ENCODE data around the gene TFAP2E.

The TFAP2E gene

DNA sequence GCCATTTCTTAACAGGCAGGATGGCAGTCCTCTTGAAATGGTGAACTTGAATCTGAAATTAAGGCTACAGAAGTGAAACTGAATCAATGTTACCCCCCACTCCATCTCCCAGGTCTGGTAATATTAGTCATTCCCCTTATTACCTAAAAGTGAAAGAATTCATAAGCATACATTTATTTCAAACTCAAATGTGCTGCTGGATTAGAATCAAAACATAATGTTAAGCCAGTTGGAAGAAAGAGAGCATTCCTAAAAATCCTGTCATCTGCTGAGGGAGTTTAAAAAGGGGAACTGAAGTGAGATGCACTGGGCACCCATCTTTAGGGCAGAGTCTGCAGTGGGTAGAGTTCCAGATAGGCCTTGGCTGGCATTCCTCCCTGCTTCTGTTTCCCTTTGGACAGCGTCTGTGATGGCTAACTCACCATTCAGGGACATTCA lies 33.3 kb upstream of the TFAP2E start:
- peaks cover 24% of the 10 kb centered on the region for H3K4me1 ChIP-seq (ENCODE audit: control insufficient read depth, insufficient read depth, low read length)
- H3K27me3 ChIP-seq (ENCODE audit: control insufficient read depth, insufficient read depth, low read length), result no peaks in the 10 kb centered on the region
- peak overlapping the region; percentile 38 for H3K4me2 ChIP-seq (ENCODE audit: low read length)
- H3K4me3 ChIP-seq (ENCODE audit: low read length), result no peak overlapping the region
- H3K9me3 ChIP-seq (replicated peaks; ENCODE audit: low read length), result no peaks in the 10 kb centered on the region
- H3K36me3 ChIP-seq (ENCODE audit: insufficient read depth, low read length), result peaks cover 3% of the 10 kb centered on the region
- no peak overlapping the region for H3K9ac ChIP-seq (ENCODE audit: low read depth, low read length)

DNA sequence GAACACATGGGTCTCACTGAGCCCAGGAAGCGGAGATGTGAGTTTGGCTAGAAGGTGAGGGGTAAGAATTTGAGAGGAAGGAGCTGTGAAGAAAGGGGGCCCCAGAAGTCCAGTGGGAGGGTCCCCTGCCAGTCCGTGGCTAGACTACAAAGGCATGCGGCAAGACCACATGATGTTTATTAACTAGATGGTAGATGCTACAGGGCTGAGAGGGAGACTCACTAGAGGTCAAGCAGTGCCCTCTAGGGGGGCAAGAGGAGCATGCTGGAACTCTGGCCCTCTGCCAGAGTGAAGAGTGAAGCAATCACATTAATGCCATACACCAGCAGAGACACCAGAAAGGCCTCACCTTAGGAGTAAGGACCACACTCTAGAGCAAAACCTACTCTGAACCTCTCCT lies 28.1 kb upstream of the TFAP2E start:
- Histone ChIP-seq H3K36me3 (ENCODE audit: insufficient read depth, low read length) (peaks cover 5% of the 10 kb centered on the region), H3K4me3 (ENCODE audit: low read length) (no peak overlapping the region), H3K9me3 (replicated peaks; ENCODE audit: low read length) (no peaks in the 10 kb centered on the region), H3K9ac (ENCODE audit: low read depth, low read length) (no peak overlapping the region), H3K4me2 (ENCODE audit: low read length) (no peak overlapping the region), H3K4me1 (ENCODE audit: control insufficient read depth, insufficient read depth, low read length) (peaks cover 9% of the 10 kb centered on the region), H3K27me3 (ENCODE audit: control insufficient read depth, insufficient read depth, low read length) (no peaks in the 10 kb centered on the region)

DNA sequence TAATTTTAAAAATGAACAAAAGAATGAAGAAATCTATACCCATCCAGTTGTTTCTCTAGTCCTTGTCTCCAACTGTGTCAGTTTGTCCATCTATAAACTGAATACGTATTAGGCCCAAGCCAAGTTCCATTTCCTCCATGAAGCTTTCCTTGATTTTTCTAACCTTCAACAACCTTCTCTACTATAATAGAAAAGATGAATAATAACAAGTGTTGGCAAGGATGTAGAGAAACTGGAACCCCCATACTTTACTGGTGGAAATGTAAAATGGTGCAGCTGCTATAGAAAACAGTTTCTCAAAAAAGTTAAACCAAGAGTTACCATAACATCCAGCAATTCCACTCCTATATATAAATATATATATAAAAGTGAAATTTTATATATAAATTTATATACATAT lies 26.5 kb upstream of the TFAP2E start:
- Histone ChIP-seq H3K27me3 (ENCODE audit: control insufficient read depth, insufficient read depth, low read length) (no peaks in the 10 kb centered on the region), H3K4me1 (ENCODE audit: control insufficient read depth, insufficient read depth, low read length) (no peaks in the 10 kb centered on the region), H3K4me3 (ENCODE audit: low read length) (no peak overlapping the region), H3K36me3 (ENCODE audit: insufficient read depth, low read length) (peaks cover 5% of the 10 kb centered on the region), H3K4me2 (ENCODE audit: low read length) (no peak overlapping the region), H3K9ac (ENCODE audit: low read depth, low read length) (no peak overlapping the region), H3K9me3 (replicated peaks; ENCODE audit: low read length) (no peaks in the 10 kb centered on the region)

DNA sequence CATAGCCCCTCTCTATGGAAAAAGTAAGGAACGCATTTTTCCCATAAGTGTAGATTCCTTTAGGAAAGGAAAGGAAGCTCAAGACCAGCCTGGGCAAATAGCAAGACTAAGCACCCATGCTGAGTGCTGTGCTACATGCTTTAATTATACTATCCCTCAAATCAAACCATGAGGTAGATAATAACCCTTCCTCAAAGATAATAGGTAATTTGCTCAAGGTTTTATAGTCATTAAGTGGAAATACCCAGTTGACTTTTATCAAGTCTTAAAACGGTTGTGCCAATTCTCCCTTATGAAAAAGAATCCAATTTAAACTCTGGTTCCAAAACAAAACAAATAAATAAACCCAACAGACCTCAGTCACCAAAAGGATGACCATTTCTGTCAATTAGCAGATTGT lies 19.3 kb upstream of the TFAP2E start:
- peaks cover 20% of the 10 kb centered on the region for H3K36me3 ChIP-seq (ENCODE audit: insufficient read depth, low read length)
- no peaks in the 10 kb centered on the region for H3K9me3 ChIP-seq (replicated peaks; ENCODE audit: low read length)
- H3K4me1 ChIP-seq (ENCODE audit: control insufficient read depth, insufficient read depth, low read length), result peaks cover 26% of the 10 kb centered on the region
- H3K9ac ChIP-seq (ENCODE audit: low read depth, low read length), result no peak overlapping the region
- no peaks in the 10 kb centered on the region for H3K27me3 ChIP-seq (ENCODE audit: control insufficient read depth, insufficient read depth, low read length)
- no peak overlapping the region for H3K4me2 ChIP-seq (ENCODE audit: low read length)
- no peak overlapping the region for H3K4me3 ChIP-seq (ENCODE audit: low read length)

DNA sequence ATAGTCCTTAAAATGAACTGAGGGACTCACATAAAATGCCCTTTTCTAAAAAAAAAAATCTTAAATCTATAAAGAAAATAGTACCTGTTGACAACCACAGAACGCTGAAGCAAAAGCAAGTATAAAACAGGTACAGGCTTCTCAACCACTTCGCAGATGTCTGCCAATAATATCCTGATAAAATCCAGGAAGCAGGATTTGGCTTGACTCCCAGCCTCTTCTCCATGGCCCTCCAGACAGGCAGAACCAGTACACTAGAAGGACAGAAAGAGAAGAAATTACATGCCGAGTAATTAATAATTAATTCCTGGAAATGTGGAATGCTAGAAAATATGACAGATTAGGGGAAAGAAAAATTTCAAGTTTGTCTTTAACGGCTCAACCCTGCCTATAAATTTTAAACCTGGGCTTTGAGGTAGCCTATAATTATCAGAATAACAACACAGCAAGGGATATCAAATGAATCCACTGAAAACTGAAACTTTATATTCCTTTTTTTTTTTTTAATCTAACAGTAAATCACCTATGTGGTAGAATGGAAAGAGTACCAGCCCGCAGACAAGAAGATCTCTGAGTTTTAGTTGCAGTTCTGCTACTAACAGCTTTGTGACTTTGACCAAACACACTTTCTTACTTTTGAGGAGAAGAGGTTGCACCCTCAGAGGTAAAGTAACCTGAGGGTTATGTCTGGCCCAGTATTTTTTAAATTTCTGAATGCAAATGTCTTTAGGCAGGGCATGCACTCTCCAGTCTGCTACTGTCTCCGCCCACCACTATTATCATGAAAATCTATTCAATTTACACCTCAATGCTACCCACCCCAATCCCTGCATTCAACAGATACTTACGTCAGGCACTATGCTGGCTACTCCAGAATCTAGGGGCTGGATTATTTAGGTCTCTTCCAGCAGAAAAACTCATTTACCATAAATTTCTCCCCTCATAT lies 18.6 kb upstream of the TFAP2E start:
- Histone ChIP-seq H3K27me3 (ENCODE audit: control insufficient read depth, insufficient read depth, low read length) (no peaks in the 10 kb centered on the region), H3K4me2 (ENCODE audit: low read length) (peak overlapping the region; percentile 96), H3K4me3 (ENCODE audit: low read length) (peak overlapping the region; percentile 37), H3K36me3 (ENCODE audit: insufficient read depth, low read length) (peaks cover 19% of the 10 kb centered on the region), H3K9me3 (replicated peaks; ENCODE audit: low read length) (no peaks in the 10 kb centered on the region), H3K4me1 (ENCODE audit: control insufficient read depth, insufficient read depth, low read length) (peaks cover 32% of the 10 kb centered on the region), H3K9ac (ENCODE audit: low read depth, low read length) (peak overlapping the region; percentile 21)

DNA sequence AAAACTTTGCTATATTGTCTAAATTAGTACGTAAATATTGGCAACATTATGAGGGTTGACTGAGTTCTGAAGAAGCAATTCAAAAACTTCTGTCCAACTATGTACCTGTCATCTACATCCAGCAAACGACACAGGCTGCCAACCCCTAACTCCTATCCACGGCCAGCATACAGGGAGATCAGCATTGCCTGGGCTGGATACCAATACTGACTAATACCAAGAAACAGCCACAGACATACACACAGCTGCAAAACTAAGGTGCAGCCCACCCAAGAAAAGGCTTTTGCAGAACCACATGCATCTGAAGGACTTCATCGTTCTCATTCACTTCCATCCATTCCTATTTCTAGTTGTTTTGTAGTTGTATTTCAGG lies 17.9 kb upstream of the TFAP2E start:
- peaks cover 39% of the 10 kb centered on the region for H3K4me1 ChIP-seq (ENCODE audit: control insufficient read depth, insufficient read depth, low read length)
- no peaks in the 10 kb centered on the region for H3K9me3 ChIP-seq (replicated peaks; ENCODE audit: low read length)
- H3K4me3 ChIP-seq (ENCODE audit: low read length), result peak overlapping the region; percentile 37
- H3K36me3 ChIP-seq (ENCODE audit: insufficient read depth, low read length), result peaks cover 19% of the 10 kb centered on the region
- peak overlapping the region; percentile 96 for H3K4me2 ChIP-seq (ENCODE audit: low read length)
- peak overlapping the region; percentile 21 for H3K9ac ChIP-seq (ENCODE audit: low read depth, low read length)
- no peaks in the 10 kb centered on the region for H3K27me3 ChIP-seq (ENCODE audit: control insufficient read depth, insufficient read depth, low read length)

DNA sequence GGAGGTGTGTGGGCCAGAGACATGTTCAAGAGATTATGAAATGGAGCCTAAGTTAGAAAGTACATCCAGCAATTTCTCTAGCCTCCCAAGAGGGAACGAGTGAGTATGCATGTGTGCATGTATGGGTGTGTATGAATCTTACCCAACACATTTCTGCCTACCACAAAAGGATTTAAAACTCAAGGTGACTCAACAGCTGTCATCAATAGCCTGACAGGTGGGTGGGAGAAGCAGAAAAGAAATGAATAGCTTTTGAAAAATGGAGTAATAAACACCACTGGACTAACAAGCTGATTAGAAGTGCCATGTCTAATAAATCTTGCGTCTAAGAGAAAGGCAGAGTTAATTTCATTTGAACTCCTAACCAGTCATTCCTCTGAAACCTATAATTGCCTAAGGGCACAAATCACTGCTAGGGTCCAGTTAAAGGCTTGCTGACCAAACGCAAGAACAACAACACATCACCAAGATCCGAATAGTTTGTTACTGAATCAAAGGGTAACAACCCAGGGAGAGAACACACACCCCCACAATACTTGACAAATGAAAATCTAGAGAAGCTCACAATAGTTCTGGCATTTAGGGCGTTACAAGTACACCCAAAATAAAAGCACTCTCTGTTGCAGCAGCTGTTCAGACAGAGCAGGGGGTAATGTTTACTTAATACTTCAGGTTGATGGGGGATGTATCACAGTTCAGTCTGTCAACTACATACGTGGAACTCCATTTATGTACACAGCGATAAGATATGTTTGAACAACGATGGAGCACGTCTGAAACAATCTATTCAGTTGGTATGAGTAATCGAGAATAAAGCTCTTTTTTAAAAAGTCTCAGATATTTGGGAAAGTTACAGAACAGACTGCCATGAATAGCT lies 17.3 kb upstream of the TFAP2E start:
- H3K4me2 ChIP-seq (ENCODE audit: low read length), result peak overlapping the region; percentile 96
- H3K36me3 ChIP-seq (ENCODE audit: insufficient read depth, low read length), result peaks cover 21% of the 10 kb centered on the region
- H3K27me3 ChIP-seq (ENCODE audit: control insufficient read depth, insufficient read depth, low read length), result no peaks in the 10 kb centered on the region
- peak overlapping the region; percentile 79 for H3K4me3 ChIP-seq (ENCODE audit: low read length)
- peaks cover 45% of the 10 kb centered on the region for H3K4me1 ChIP-seq (ENCODE audit: control insufficient read depth, insufficient read depth, low read length)
- H3K9me3 ChIP-seq (replicated peaks; ENCODE audit: low read length), result no peaks in the 10 kb centered on the region
- H3K9ac ChIP-seq (ENCODE audit: low read depth, low read length), result peak overlapping the region; percentile 90

DNA sequence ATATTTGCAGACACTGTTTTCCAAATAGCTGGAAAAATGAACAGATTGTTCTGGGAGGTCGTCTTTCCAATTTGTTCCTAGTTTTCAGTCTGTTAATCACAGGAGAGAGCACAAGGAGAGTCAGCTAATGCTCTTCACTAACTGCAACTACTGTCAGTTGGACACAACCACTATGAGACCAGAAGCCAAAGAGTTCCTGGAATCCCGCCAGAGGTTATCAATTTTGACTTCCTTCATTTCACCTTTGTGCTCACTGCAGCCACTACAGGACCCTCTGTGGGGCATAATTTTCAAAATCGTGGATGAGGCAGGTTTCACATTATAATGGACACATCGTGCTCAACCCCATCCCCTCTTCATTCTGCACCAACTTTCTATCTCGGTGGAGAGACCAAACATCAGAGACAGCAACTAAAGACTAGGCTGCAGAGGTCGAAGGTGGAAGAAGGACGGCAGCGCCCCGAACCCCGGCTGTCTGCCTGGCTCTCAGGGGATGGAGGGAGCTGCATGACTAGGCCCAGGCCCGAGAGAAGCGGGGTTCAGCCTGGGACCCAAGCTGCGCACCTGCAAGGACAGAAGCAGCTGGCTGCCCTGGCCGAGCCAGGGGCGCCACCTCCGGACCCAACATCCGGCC lies 16.5 kb upstream of the TFAP2E start:
- H3K36me3 ChIP-seq (ENCODE audit: insufficient read depth, low read length), result peaks cover 28% of the 10 kb centered on the region
- H3K9me3 ChIP-seq (replicated peaks; ENCODE audit: low read length), result no peaks in the 10 kb centered on the region
- peak overlapping the region; percentile 90 for H3K9ac ChIP-seq (ENCODE audit: low read depth, low read length)
- H3K4me3 ChIP-seq (ENCODE audit: low read length), result peak overlapping the region; percentile 79
- H3K4me1 ChIP-seq (ENCODE audit: control insufficient read depth, insufficient read depth, low read length), result peaks cover 52% of the 10 kb centered on the region
- peak overlapping the region; percentile 96 for H3K4me2 ChIP-seq (ENCODE audit: low read length)
- H3K27me3 ChIP-seq (ENCODE audit: control insufficient read depth, insufficient read depth, low read length), result no peaks in the 10 kb centered on the region

DNA sequence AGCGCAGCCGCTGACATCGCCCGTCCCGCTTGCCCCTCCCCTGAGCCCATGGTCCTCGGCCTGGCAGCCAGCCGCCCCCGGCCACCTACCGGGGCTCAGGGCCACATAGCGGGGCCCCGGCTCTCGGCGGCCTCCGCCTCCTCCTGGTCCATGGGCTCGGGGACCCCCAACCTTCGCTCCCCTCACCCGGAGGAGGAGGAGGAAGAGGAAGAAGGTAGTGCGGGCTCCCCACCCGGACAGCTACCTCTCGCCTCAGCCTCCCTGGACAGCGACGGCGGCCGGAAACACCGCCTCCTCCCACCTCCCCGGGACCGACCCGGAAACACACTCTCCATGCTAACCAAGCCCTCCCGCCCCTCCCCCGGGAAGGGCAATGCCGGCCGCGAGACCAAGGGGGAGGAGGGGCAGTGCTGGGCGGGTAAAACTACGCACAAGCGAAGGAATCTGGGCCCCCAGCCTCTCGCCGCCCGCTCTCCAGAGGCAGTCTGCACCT lies 15.9 kb upstream of the TFAP2E start, which contains the start of gene KIAA0319L:
Gene KIAA0319L (minus strand): TSS at position 286 of the 493 bp plus-strand sequence. CDS start 2,912 bp downstream, outside the sequence.
- Histone ChIP-seq H3K27me3 (ENCODE audit: control insufficient read depth, insufficient read depth, low read length) (no peaks in the 10 kb centered on the region), H3K9me3 (replicated peaks; ENCODE audit: low read length) (no peaks in the 10 kb centered on the region), H3K9ac (ENCODE audit: low read depth, low read length) (peak within 1 kb of the TSS; percentile 90), H3K4me2 (ENCODE audit: low read length) (peak within 1 kb of the TSS; percentile 96), H3K4me1 (ENCODE audit: control insufficient read depth, insufficient read depth, low read length) (peaks cover 52% of the 10 kb centered on the region), H3K36me3 (ENCODE audit: insufficient read depth, low read length) (peaks cover 33% of the 10 kb centered on the region), H3K4me3 (ENCODE audit: low read length) (peak within 1 kb of the TSS; percentile 79)

DNA sequence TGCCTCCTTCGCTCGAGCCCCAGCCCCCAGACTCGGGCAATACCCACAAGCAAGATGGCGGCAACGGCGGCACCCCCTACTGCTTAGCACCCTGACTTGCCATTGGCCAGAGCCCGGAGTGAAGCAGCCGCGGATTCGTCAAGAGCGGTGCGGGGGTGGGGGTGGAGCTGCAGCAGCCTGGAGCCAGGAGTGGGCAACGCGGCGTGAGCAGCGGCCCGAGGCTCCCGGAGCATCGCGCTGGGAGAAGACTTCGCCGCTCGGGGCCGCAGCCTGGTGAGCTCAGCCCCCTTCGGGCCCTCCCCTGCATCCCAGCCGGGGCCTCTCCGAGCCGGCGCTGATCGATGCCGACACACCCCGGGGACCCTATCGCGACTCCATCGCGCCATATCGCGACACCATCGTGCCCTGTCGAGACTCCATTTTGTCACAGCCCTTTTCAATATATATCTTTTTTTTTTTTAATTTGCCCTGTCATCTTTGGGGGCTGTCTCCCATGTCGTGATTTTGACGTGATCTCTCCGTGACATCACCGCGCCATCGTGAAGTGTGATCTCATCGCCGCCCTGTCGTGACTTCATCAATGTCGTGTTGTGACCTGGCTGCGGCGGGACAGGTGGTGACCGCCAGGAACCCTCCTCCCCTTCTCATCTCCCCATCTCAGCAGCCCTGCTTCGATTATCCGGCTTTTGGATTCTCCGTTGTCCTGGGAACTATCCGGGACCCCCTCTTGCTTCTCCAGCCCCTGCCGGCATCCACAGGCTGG lies 15.3 kb upstream of the TFAP2E start, which contains the start of gene NCDN:
Gene NCDN (plus strand): TSS at position 189 of the 763 bp plus-strand sequence. CDS start 392 bp downstream, at position 581.
- Histone ChIP-seq H3K4me2 (ENCODE audit: low read length) (peak within 1 kb of the TSS; percentile 96), H3K9me3 (replicated peaks; ENCODE audit: low read length) (no peaks in the 10 kb centered on the region)

More for the DNA sequence above, 15.3 kb upstream of the TFAP2E start, which contains the start of gene NCDN:
- Histone ChIP-seq H3K9ac (ENCODE audit: low read depth, low read length) (peak within 1 kb of the TSS; percentile 90), H3K4me3 (ENCODE audit: low read length) (peak within 1 kb of the TSS; percentile 79), H3K4me1 (ENCODE audit: control insufficient read depth, insufficient read depth, low read length) (peaks cover 52% of the 10 kb centered on the region), H3K27me3 (ENCODE audit: control insufficient read depth, insufficient read depth, low read length) (no peaks in the 10 kb centered on the region), H3K36me3 (ENCODE audit: insufficient read depth, low read length) (peaks cover 34% of the 10 kb centered on the region)
